Measurements from ENCODE around the gene FCN3.
A peak's percentile ranks its signal among the peaks of the same experiment; 100 is the strongest.
"Not testable (repeated sequence)": the region's sequence is repeated elsewhere in the genome, so short reads cannot be mapped to it uniquely, and the experiment has no call there.

Gene FCN3

GRCh38 chr1:27374362-27375086 lies at the start of gene FCN3:
Gene FCN3 (minus strand): TSS chr1:27374824. CDS start chr1:27374818, 6 bp downstream.
- intact Hi-C loops (cut with DNase I) = no loop called here
- DNase-seq = peak in 1 of 10 donors; percentile 19

GRCh38 chr1:27423709-27424108 lies 49.1 kb upstream of the FCN3 start:
- no peak for DNase-seq

GRCh38 chr1:27418326-27419185 lies 43.9 kb upstream of the FCN3 start:
- peak in 8 of 10 donors; percentile 42 to 96 (median 66) for DNase-seq
- intact Hi-C loops (cut with DNase I) = loop anchor here (5.0 kb wide), 1 partner anchor 184 kb away; the partner anchor contains the start of gene AHDC1

More at GRCh38 chr1:27423709-27424108, 49.1 kb upstream of the FCN3 start:
- intact Hi-C loops (cut with DNase I) = no loop called here

GRCh38 chr1:27417713-27418112 lies 43.1 kb upstream of the FCN3 start:
- intact Hi-C loops (cut with DNase I) = loop anchor here (2.0 to 5.0 kb wide), 2 partner anchors 69 to 185 kb away; partner anchors contain the start of gene AHDC1
- no peak for DNase-seq

- intact Hi-C loops (cut with DNase I) = loop anchor here (2.0 to 5.0 kb wide), 2 partner anchors 70 to 186 kb away; partner anchors contain the start of gene AHDC1
- DNase-seq = peak in 2 of 10 donors; percentile 35 to 38
Observed at GRCh38 chr1:27416387-27417111, 41.9 kb upstream of the FCN3 start.

GRCh38 chr1:27414091-27414490 lies 39.5 kb upstream of the FCN3 start:
- no peak for DNase-seq
- intact Hi-C loops (cut with DNase I) = no loop called here

- intact Hi-C loops (cut with DNase I) = no loop called here
- no peak for DNase-seq
Observed at GRCh38 chr1:27413004-27413403, 38.4 kb upstream of the FCN3 start.

- intact Hi-C loops (cut with DNase I) = no loop called here
- no peak for DNase-seq
Observed at GRCh38 chr1:27412502-27412901, 37.9 kb upstream of the FCN3 start.

- intact Hi-C loops (cut with DNase I) = no loop called here
- DNase-seq = no peak
Observed at GRCh38 chr1:27410709-27411108, 36.1 kb upstream of the FCN3 start.

- DNase-seq = no peak
- intact Hi-C loops (cut with DNase I) = no loop called here
Observed at GRCh38 chr1:27409669-27410068, 35.0 kb upstream of the FCN3 start.

- no peak for DNase-seq
- intact Hi-C loops (cut with DNase I) = no loop called here
Observed at GRCh38 chr1:27408151-27408550, 33.5 kb upstream of the FCN3 start.

- intact Hi-C loops (cut with DNase I); DNase-seq: not testable (repeated sequence)
Observed at GRCh38 chr1:27406791-27407190, 32.2 kb upstream of the FCN3 start.

GRCh38 chr1:27406362-27406680 lies 31.7 kb upstream of the FCN3 start:
- intact Hi-C loops (cut with DNase I) = no loop called here

GRCh38 chr1:27405598-27406361 lies 31.2 kb upstream of the FCN3 start:
- DNase-seq; intact Hi-C loops (cut with DNase I): not testable (repeated sequence)

More at GRCh38 chr1:27406362-27406680, 31.7 kb upstream of the FCN3 start:
- no peak for DNase-seq

- intact Hi-C loops (cut with DNase I) = no loop called here
- no peak for DNase-seq
Observed at GRCh38 chr1:27405074-27405473, 30.4 kb upstream of the FCN3 start.

GRCh38 chr1:27403931-27404330 lies 29.3 kb upstream of the FCN3 start:
- peak in 1 of 10 donors; percentile 15 for DNase-seq
- intact Hi-C loops (cut with DNase I) = loop anchor here (5.0 kb wide), 1 partner anchor 203 kb away; no protein-coding TSS in a partner anchor

GRCh38 chr1:27403065-27403726 lies 28.6 kb upstream of the FCN3 start:
- DNase-seq = peak in 4 of 10 donors; percentile 17 to 80 (median 23)

GRCh38 chr1:27402349-27402754 lies 27.7 kb upstream of the FCN3 start:
- intact Hi-C loops (cut with DNase I) = loop anchor here (5.0 kb wide), 1 partner anchor 205 kb away; no protein-coding TSS in a partner anchor
- DNase-seq = peak; percentile 44 to 95 (median 71)

More at GRCh38 chr1:27403065-27403726, 28.6 kb upstream of the FCN3 start:
- intact Hi-C loops (cut with DNase I) = loop anchor here (5.0 kb wide), 1 partner anchor 204 kb away; no protein-coding TSS in a partner anchor

GRCh38 chr1:27400963-27401341 lies 26.3 kb upstream of the FCN3 start:
- intact Hi-C loops (cut with DNase I) = loop anchor here (5.0 kb wide), 1 partner anchor 206 kb away; no protein-coding TSS in a partner anchor
- peak in 1 of 10 donors; percentile 15 for DNase-seq
